H1 (cell line): Measurements from ENCODE around the gene TMEM212. TPM values are rescaled to one million over a fixed set of nuclear protein-coding genes. Genes with fewer than 3 reads are reported as not detected.

ENCODE experiments used
- CHD7 ChIP-seq: fragments of 300-600 bp; sonication (generic); IDR thresholded peaks from 2 replicates; pipeline ENCODE4 v1.7.1; 2012; ENCODE audit warnings: low read length, moderate library complexity, mild to moderate bottlenecking, inconsistent platforms; ENCODE audit not compliant: insufficient replicate concordance
- FOSL1 ChIP-seq: IDR thresholded peaks from 2 replicates; pipeline ENCODE4 v1.6.1; 2011; ENCODE audit warnings: mild to moderate bottlenecking, low read depth, low read length, moderate library complexity; ENCODE audit not compliant: insufficient read depth
- KDM4A ChIP-seq: IDR thresholded peaks from one replicate; pipeline ENCODE4 v1.7.1; 2012; ENCODE audit warnings: low read depth, mild to moderate bottlenecking, moderate library complexity, low read length, inconsistent platforms; ENCODE audit not compliant: severe bottlenecking
- NANOG ChIP-seq: IDR thresholded peaks from 2 replicates; pipeline ENCODE4 v1.6.1; 2011; ENCODE audit warnings: low read length, low read depth, mild to moderate bottlenecking, inconsistent platforms; ENCODE audit not compliant: insufficient read depth, poor library complexity, severe bottlenecking
- RFX5 ChIP-seq: IDR thresholded peaks from 2 replicates; pipeline ENCODE4 v1.6.1; 2011; ENCODE audit warnings: low read depth, low read length, improper control_type of control experiment, borderline replicate concordance
- polyA plus RNA-seq, 7 experiments: library from polyadenylated mRNA; depleted of rRNA in 3 of 7; stranded (reverse) in 5 of 7; unstranded in 2 of 7; fragments of >200 nt in 5 of 7; fragments of 200-250 nt in 2 of 7; gene quantifications; 1 replicate in 5 of 7; 2 replicates in 1 of 7; 4 replicates in 1 of 7; pipeline versions ENCODE4 v1.2.1 to v1.2.3, GENCODE V29; 2011 to 2013; ENCODE audit warnings: missing spikeins in 2 of 7, mixed read lengths in 2 of 7
- total RNA-seq: library from RNA; stranded (reverse); fragmentation: NEBNext Ultra II Directional; extraction: Animal tissue kit (Norgen Biotek cat#: 25700); gene quantifications from 2 replicates; pipeline ENCODE4 v1.2.1, GENCODE V29; 2021

The TMEM212 gene
- total and polyA plus RNA-seq, 2 of the 8 experiments (the other 6 are each of a cell fraction or from before 2014, with no cell fraction given), result not detected

- TF ChIP-seq CHD7 (no peak), FOSL1 (no peak), NANOG (no peak), KDM4A (no peak), RFX5 (no peak)
Observed at GRCh38 chr3:171883257-171883892, 40.2 kb downstream of the TMEM212 start (continued).
